Lower leg skin (tissue), 4 donors: ENCODE measurements around the gene FNIP1. TPM values are rescaled to one million over a fixed set of nuclear protein-coding genes. Genes with fewer than 3 reads are reported as not detected.

Experiments
- DNase-seq, 2 donors: peaks; one replicate each; pipeline ENCODE4 v3.0.0-alpha.2; 2019; ENCODE audit warnings: low spot score in 2 of 2
- H3K4me3 ChIP-seq: fragments of 200-600 bp; sonication (generic); 2 replicates; pipeline ENCODE4 v1.5.1; 2017; ENCODE audit warnings: mild to moderate bottlenecking, low read depth; ENCODE audit not compliant: poor library complexity, severe bottlenecking
- CTCF ChIP-seq, 3 donors: fragments of 450-650 bp; IDR thresholded peaks; one replicate each; pipeline ENCODE4 v1.5.1; 2016; ENCODE audit warnings: antibody characterized with exemption in 3 of 3, mild to moderate bottlenecking in 3 of 3, moderate library complexity in 2 of 3
- POLR2A ChIP-seq, 2 donors: fragments of 450-650 bp; IDR thresholded peaks; one replicate each; pipeline ENCODE4 v1.6.1; 2016 to 2017; ENCODE audit warnings: antibody characterized with exemption in 2 of 2, mild to moderate bottlenecking in 1 of 2, moderate library complexity in 1 of 2
- WGBS, 2 donors: methylation state at CpG; one replicate each; pipeline ENCODE4 v1.1.5; 2018; 5-methylcytosine and 5-hydroxymethylcytosine counted together
- intact Hi-C: fragments of 100-400 bp; cut with DNase I; formaldehyde crosslinking; loops from one replicate; pipeline ENCODE4 v1.15.0; 2023; ENCODE audit warnings: low total_unique reads
- total RNA-seq, 4 donors: library from RNA; depleted of rRNA; stranded (reverse); fragments of >200 nt; gene quantifications; one replicate each; pipeline ENCODE4 v1.1.0, GENCODE V29; 2016

The FNIP1 gene
- total RNA-seq, 4 donors from 2014 or later: 31.3 to 48.1 (median 36.2) TPM

- TF ChIP-seq CTCF (IDR thresholded peaks at IDR 0.05) (no peak), POLR2A (IDR thresholded peaks at IDR 0.05) (no peak)
- no peak for DNase-seq
- 92 to 93% methylated on average over 1 of the region's 1 CpG for WGBS, 2 donors
- intact Hi-C loops: no loop called here
- H3K4me3 ChIP-seq: no peak overlapping the region
Measured at GRCh38 chr5:131824631-131825030, 27.8 kb upstream of the FNIP1 start.

GRCh38 chr5:131821221-131821620, 24.4 kb upstream of the FNIP1 start:
- TF ChIP-seq POLR2A (IDR thresholded peaks at IDR 0.05) (no peak), CTCF (IDR thresholded peaks at IDR 0.05) (no peak)
- no peak for DNase-seq
- no peak overlapping the region for H3K4me3 ChIP-seq
- WGBS, 2 donors: 82 to 86% methylated on average over 1 of the region's 1 CpG
- intact Hi-C loops: no loop called here

- TF ChIP-seq POLR2A (IDR thresholded peaks at IDR 0.05) (no peak), CTCF (IDR thresholded peaks at IDR 0.05) (no peak)
- no peak for DNase-seq
- intact Hi-C loops: no loop called here
- H3K4me3 ChIP-seq: no peak overlapping the region
- WGBS, 2 donors: 90 to 91% methylated on average over 2 of the region's 2 CpGs
Measured at GRCh38 chr5:131818001-131818724, 21.3 kb upstream of the FNIP1 start.

GRCh38 chr5:131814990-131815389, 18.2 kb upstream of the FNIP1 start:
- no peak overlapping the region for H3K4me3 ChIP-seq
- 48 to 61% methylated on average over 2 of the region's 2 CpGs for WGBS, 2 donors
- intact Hi-C loops: no loop called here
- TF ChIP-seq POLR2A (IDR thresholded peaks at IDR 0.05): no peak
- no peak for TF ChIP-seq CTCF (IDR thresholded peaks at IDR 0.05)
- no peak for DNase-seq

- intact Hi-C loops: no loop called here
- TF ChIP-seq CTCF (IDR thresholded peaks at IDR 0.05): no peak
- TF ChIP-seq POLR2A (IDR thresholded peaks at IDR 0.05): no peak
- no peak for DNase-seq
- no peak overlapping the region for H3K4me3 ChIP-seq
- 77 to 84% methylated on average over 4 of the region's 4 CpGs for WGBS, 2 donors
Measured at GRCh38 chr5:131812371-131813160, 15.7 kb upstream of the FNIP1 start.
